ENCODE data around the gene SPTLC3.
"Not testable (repeated sequence)": the region's sequence is repeated elsewhere in the genome, so short reads cannot be mapped to it uniquely, and the experiment has no call there.

Gene SPTLC3

DNA sequence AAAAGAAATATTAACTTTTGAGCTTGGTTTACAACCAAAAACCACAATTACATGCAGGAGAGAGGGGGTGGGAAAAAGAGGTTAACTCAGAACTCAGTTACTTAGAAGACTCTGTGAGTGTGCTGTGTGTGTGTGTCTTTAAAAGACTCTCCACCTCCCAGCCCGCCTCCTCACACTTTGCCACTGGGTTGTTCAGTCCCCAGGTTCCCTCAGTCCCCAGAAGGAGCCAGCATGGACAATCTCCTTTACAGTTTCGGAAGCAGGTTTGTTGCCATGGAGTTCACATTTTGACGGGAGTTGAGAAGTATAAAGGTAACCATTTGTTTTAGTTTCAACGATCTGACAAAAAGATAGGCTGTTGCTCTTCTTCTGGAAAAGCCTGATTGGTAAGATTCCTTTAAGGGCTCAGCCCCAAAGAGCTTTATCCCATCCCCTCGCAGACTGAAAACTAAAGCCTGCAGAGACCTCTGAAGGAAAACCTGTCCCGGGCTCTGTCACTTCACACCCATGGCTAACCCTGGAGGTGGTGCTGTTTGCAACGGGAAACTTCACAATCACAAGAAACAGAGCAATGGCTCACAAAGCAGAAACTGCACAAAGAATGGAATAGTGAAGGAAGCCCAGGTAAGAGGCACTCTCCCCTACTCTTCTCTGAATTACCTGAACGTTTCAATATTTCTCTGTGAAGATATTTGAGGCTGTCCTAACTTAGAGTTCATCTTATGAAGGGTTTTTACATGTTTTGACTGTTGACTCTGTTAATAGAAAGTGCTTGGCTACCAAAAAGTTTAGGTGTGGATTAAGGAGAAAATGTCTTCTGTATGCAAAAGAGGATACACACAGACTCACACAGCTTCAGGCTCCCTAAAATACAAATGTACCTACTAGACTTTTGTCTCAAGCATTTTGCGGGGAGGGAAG, at the start of gene SPTLC3:
Gene SPTLC3 (plus strand): TSS at position 212 of the 921 bp plus-strand sequence. CDS start 296 bp downstream, at position 508.
- DNase-seq: no peak

DNA sequence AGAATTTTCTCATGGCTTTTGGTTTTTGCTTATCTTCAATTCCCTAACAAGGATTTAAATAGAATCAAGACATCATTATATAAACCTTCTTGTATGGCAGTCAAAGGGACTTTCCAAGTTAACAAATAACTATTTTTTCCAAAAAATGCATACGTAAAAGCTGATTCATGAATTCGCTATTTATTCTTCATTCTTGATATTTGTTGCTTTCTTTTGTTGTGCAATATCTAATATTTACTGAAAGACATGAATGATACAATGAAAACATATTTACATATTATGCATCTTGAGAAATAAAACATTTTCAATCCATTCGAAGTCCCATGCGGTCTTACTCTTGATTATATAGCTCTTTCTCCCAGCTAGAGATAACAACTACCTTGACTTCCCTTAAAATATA, 47.0 kb upstream of the SPTLC3 start:
- DNase-seq: no peak

DNA sequence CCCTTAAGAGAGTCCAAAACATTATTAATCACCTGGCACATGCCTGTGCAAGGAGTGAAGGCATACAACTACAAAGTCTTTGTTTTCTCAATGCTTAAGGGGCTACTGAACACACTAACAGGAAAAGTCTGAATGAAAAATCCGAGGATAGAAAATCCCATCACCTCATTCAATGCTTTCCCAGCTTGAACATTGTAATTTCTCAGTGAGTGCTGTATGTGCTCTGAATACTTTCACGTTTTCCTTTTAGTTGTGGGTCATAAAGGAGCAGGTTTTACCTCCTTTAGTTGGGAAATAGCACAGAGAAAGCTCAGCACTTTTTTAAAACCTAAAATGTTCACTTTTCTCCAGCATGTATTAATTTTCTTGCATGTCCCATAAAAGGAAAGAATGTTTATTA, 45.9 kb upstream of the SPTLC3 start:
- DNase-seq: no peak

DNA sequence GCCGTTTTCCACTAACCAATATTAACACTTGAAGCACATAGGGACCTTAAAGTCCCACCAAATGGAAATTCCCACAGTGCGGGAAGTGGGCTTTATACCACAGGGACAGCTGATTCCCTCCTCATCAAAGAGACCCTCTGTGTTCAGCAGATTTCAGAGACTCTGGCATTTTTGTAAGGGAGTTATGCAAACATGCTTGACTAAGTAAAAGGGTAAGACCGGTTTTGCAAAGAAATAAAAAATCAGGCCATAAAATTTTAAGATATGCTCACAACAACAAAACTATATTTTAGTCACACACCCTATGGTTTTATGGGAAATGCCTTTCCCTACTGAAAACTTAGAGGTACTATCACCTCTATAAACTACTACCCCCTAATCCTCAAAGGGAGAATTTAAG, 45.4 kb upstream of the SPTLC3 start:
- no peak for DNase-seq

DNA sequence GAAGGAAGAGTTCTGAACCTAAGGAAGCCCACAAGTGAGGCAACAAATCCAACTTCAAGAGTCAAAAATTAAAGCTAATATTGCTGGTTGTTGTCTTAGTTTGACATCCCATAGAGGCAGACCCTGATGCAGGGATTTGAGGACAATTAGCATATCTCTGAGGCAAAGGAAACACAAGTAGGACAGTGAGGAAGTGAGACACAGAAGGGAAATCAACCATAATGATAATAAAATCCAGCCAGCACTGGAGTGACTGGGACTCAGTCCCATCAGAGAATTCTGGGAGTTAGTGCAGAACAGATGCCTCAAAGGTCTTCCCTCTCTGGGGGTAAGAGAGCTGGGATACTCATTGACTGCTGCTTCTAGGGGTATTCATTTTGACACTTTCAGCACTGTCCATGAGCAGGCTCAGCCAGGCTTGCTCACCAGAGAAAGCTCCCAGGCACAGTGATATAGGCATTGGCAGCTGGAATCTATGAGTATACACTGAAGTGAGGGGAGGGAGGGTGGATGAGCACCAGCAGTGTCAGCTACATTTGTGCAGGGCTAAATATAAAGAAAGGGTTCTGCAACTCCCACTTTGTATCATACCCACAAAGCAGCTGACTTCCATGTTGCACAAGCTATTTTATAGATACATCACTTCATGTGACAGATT, 43.4 kb upstream of the SPTLC3 start:
- no peak for DNase-seq

DNA sequence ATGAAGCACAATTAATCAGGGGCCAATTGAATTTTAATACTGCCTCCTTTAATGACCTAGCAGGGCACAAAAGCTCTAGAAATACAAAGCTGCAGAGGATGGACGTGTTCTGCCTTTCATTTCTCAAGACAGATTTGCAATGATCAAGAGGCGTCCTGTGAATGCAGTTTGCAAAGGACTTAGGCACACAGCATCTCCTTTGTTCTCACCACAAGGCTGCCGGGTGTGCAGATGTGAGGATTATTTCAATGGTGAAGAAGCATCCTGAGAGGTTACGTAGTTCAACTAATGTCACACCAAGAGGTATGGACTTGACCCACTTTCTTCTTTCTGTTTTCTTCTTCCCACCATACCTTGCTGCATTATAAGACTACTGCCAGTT, 42.9 kb upstream of the SPTLC3 start:
- DNase-seq: no peak

DNA sequence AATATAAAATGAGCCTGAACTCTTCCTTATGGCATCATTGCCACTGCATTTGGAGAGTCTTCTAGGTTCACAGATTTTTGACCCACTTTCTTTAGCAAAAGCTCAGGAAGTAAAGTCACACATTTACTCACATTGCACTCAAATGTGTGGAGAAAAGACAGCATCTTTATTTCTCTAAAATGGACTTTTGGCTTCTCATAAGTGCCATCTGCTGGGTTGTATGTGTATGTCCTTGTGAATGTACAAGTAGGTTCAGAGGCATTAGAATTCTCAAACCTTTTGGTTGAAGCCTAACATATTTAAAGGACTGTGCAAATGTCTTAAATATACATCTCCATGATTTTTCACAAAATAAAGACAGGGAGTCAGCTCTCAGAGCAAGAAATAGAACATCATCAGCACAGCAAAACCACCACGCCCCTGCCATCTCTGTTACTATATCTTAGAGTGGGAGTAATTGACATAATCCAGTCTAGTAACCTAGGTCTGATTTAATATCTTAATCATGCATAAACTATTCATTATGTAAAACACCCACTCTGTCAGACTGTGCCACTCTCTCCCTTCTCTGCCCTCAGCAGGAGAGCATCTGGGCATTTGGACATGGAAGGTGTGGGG, 42.2 kb upstream of the SPTLC3 start:
- peak; percentile 28 for DNase-seq

DNA sequence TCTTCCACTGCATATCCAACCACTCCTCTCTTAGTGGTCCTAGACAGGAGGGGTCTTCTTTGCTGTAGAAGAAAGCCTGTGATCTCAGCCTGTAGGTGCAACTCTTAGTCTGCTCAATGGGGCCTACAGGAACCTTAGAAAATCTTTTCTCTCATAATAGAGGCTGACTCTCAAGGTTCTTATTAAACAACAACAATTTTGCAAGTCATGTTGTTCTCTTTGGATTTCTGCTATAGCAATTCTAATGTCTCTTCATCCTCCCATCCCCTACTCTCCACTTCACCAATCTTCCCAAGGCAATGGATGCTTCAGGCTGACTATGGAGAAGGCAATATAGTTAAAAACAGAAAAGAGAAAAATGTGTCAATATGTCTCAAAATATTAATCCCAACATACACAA, 40.8 kb upstream of the SPTLC3 start:
- DNase-seq: no peak

DNA sequence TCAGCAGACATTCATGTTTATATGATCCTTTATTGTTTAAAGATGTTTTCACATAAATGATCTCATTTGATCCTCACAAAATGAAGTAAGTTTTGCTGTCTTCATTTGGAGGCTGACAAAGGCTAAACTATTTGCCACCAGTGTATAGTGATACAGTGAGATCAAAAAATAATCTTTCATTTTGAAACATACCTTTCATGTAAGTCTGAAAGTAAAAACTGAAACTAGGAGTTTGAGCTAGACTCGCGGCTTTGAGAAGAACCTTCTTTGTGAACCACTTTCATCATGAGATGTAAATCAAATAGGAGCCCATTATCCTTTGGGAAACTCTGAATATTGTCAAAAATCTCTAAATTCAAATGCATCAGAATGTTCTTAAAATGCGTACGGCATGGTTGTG, 40.3 kb upstream of the SPTLC3 start:
- DNase-seq: no peak

DNA sequence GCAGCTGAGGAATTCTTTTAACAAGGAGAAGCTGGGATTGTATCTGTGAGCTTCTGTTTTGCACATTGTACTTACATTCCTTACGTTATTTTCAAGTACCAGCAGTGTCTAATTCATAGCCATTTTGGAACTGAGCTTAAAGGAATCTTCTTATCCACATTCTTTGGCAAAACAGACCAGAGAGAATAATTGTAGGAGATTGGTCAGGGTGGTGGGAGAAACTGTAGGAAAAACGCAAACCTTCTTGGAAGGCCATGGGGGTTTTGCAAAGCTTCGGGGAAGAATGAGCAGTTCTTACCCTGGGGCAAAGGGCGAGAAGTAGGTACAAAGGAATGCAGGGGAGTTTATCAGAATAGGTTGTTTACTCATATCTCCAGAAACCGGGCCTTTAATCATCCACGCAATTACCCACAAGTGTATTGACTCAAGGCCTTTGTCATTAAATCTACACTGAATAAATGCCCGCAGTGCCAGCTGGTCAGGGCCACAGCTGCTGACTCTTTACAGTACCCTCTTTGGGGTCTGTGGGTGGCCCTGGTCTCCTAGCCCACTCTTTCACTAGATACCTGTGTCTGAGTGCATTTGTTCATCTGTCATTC, 39.6 kb upstream of the SPTLC3 start:
- DNase-seq: no peak

DNA sequence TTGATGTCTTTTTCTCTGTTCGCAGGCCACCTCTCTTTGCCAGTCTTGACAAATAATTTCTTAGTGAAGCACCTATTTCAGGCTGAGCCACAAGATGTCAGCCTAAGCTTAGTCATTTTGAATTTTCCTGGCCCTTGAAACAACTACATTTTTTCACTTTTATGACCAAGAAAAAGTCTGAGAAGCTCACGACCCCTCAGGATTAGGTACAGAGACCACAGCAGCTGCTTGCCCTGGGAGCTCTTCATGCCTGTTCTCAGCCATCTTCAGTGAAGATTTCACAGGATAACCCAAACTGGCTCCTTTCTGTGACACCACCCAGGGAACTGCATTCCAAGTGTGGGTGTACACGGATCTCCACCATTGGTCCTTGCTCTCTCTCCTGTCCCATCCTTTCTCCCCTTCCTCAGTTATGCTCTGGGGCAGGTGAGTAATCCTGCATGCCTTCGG, 38.4 kb upstream of the SPTLC3 start:
- DNase-seq: peak; percentile 24

DNA sequence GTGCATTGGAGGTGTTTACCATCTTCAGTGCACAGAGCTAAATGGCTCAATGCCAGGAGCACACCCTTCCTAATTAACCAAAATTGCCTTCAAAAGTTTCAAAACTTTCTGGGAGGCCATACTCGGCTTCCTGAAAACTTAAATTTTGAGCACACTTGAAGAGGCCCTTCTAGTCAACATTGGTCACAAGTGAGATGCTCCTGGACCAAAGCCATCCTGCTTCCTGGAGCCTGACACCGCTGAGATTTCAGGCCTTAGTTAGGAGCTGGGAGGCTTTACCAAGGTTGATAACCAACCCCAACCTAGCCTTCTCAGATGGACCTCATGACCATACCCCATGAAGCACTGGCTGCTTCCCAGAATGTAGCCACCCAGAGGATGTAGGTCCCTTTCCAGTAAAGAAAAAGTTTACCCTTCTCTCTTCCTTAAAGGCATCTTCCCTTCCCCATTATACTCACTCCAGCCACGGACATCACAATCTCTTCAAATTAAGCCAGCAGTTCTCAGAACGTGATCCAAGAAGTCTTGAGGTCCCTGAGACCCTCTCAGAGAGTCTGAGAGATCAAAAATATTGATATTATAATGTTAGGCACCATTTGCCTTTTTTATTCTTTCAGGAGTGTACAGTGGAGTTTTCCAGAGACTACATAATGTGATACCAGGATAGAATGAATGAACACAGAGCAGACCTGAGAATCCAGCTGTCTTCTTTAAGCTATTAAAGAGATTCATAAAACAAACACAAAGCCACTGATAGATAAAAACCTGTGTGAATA, 32.8 kb upstream of the SPTLC3 start:
- DNase-seq: no peak

DNA sequence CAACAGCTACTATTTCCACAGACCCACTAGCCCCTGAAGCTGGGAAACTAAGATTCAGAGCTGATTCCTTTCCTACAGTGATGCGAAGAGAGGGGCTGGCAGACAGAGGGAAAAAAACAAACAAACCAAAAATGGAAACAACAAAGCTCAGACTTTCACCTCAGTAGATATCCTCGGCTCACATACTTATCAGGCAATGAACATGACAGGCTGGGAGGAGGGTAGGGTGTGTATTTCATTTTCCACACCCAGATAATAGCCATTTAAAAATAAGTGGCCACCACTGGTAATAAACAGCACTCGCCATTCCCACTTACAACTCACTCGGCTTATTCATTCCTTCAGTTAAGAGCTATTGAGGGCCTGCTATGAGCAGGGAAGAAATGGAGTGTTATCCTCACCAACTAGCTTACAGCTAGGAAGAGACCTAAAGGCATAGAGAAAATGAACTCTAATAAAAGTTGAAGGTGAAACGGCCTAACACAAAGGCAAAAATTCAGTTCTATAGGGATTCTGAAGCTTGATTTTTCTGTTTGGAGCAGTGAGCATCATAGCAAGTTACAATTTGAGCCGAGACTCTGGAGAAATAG, 32.0 kb upstream of the SPTLC3 start:
- DNase-seq: no peak

DNA sequence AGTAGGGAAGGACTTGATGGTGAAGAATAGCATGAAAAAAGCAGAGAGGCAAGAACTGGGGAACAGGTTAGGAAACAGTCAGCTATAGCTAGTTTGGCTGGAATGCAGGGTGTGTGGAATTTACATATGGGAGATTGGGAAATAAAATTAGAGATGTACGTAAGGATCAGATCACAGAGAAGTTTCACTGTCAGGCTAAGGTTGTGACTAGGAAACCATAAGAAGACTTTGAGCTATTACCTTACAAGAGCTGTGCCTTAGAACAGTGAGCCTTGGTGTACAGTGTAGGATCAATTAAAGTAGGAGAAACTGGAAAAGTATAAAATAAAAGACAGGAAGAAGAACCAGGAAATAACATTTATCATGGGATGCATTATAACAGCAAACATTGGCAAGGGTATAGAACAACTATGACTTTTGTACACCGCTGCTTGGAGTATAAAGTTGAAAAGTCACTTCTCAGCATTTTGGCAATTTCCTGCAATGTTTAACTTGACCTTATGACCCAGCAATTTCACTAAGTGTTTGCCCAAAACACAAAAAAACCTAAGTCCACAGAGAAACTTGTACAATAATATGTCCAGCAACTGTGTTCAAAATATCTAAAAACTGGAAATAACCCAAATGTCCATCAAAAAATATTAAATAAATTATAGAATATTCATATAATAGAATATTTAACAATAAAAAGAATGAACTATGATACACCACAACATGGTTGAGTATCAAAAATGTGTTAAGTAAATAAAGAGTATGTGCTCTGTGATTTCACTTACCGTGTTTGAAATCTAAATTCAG, 31.2 kb upstream of the SPTLC3 start:
- no peak for DNase-seq

DNA sequence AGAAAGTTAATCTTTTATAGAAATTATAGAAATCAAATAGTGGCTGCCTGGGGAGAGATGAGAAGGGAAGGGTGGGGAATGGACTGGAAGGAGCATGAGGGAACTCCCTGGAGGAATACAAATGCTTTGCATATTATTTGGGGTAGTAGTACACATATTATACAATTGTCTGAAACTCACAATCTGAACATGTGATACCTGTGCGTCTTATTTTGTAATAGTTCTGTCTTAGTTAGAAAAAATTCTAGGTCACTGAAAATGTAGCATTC, 30.7 kb upstream of the SPTLC3 start:
- no peak for DNase-seq

DNA sequence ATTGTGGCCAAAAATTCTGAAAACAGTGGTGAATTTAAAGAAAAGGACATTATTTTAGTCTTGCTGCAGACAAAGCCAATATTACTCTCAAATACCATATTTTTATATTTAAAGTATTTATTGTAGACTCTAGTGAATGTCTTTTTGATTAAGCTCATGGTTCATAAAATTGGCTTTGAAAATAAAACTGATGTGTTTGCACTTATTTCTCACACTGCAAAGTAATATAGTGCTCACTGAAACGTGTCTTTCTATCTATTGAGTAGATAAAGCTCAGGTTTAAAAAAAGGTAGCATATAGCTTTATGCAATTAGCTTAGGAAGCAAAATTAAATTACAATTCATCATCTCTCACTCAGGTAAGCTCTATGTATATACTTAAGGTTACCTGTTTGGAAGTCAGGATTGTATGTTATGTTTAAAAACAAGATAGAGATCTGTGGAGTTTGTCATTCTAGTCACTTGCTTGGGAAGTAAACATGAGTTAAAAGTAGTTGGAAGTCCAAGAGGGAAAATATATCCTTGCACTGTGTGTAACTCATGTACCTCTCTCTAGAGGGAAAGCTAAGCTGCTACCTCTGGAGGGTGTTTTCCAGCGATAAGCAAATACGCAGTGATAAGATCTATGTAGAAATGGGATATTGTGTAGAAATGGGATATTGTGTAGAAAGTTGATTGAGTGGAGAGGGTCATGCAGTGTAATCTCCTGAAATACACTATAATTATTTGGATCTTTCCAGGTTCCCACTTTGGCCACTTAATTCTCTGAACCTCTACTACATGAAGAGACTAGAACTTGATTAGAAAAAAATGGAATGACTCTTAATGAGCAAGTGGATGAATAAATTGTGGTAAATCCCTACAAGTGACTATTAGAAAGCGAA, 29.9 kb upstream of the SPTLC3 start:
- DNase-seq: no peak

DNA sequence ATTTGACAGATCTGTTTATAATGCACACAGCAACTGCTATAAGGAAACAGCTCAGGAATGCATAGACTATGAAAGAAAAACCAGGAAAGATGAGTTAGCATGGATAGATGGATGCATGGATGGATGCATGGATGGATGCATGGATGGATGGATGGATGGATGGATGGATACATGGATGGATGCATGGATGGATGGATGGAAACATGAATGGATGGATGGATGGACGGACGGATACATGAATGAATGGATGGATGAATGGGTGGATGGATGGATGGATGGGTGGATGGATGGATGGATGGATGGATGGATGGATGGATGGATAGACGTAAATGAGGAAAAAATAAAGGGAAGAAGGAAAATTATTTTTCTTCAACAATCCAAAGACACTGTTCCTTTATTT, 29.1 kb upstream of the SPTLC3 start:
- DNase-seq: not testable (repeated sequence)

DNA sequence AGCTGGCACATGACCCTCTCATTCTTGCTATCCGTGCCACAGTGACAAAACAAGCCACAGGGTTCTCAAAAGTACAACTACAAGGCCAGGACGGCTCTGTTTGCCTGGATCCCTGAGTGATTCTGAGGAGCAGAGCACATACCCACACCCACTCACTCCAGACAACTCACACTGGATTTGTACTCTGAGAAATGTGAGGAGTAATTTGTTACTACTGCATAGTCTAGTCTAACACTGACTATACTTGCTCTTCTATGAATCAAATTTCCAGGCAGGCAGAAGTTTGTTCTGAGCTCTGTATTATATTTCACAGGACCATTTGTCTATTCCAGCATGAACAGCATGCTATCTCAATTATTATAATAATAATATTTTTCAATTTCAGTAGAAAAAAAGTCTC, 26.7 kb upstream of the SPTLC3 start:
- DNase-seq: no peak

DNA sequence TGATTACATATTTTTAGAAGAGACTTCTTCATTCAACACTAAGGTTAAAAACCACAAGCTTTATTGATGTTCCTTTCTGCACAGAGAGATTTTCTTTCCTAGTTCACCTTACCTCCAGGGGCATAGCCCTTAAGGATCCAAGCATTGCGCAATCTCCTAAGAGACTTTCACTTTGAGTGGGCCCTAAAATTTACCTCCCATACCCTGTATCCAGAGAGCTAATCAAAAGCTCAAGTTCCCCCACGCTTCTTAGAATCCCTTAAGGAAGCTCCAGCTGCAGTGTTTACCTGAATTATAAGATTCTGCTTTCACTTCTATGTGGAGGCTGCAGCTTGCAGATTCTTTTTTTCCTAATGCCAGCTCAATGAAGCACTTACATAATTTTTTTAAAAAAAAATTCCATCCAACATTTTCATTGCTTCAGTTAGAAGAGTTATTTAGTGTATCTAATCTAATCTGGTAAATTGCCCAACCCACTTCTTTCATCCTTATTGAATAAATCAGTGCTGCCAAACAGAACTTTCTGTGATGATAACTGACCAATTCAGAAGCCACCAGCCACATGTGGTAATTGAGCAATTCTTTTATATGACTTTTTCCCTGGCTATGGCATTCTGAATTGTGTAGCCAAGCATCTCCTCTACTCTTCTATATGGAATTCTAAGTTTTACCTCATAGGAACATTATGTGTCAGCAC, 24.6 kb upstream of the SPTLC3 start:
- no peak for DNase-seq

DNA sequence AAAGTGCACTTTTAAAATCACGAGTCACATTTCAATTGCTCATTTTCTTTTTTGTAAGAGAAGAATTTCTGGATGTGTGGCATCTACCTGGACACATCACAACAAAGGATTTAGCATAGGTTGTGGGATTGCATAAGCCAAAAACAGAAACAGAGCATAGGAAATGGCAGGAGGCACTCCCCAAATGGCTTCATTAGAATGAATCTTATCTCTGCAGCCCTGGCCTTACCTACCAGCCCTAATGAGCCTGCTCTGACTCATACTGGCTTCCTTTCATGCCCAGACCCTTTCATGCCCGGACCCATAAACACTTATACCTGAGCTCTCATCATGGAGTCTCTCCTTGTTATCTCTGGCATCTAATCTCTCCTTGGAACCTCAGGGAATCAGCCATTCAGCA, 23.9 kb upstream of the SPTLC3 start:
- DNase-seq: no peak
